H9 (cell line): Measurements from ENCODE around the gene SFXN1. TPM values are rescaled to one million over a fixed set of nuclear protein-coding genes. Genes with fewer than 3 reads are reported as not detected.

Source experiments
- DNase-seq: peaks from one replicate; pipeline ENCODE4 v3.0.0-alpha.2; 2017
- H2AFZ ChIP-seq: one replicate; pipeline ENCODE4 v1.6.1; 2013; ENCODE audit warnings: mild to moderate bottlenecking, low read length, control low read depth, moderate library complexity
- H2AK5ac ChIP-seq: 2 replicates; pipeline ENCODE4 v1.6.1; 2013; ENCODE audit warnings: low read length, control low read depth, mixed read lengths; ENCODE audit not compliant: insufficient read length
- H2BK120ac ChIP-seq: one replicate; pipeline ENCODE4 v1.6.1; 2013; ENCODE audit warnings: low read depth, mild to moderate bottlenecking, low read length, control low read depth, inconsistent platforms; ENCODE audit not compliant: poor library complexity, severe bottlenecking
- H2BK12ac ChIP-seq: 2 replicates; pipeline ENCODE4 v1.6.1; 2013; ENCODE audit warnings: low read length, control low read depth, mixed read lengths, low read depth; ENCODE audit not compliant: insufficient read length
- H2BK15ac ChIP-seq: 2 replicates; pipeline ENCODE4 v1.6.1; 2013; ENCODE audit warnings: low read depth, low read length, control low read depth
- H2BK20ac ChIP-seq: one replicate; pipeline ENCODE4 v1.6.1; 2013; ENCODE audit warnings: low read depth, mild to moderate bottlenecking, low read length, control low read depth, inconsistent platforms; ENCODE audit not compliant: poor library complexity, severe bottlenecking
- H2BK5ac ChIP-seq: 2 replicates; pipeline ENCODE4 v1.6.1; 2013; ENCODE audit warnings: low read length, control low read depth, mixed read lengths; ENCODE audit not compliant: insufficient read length
- H3K14ac ChIP-seq: 2 replicates; pipeline ENCODE4 v1.6.1; 2013; ENCODE audit warnings: low read length, control low read depth; ENCODE audit not compliant: insufficient read depth
- H3K18ac ChIP-seq: 2 replicates; pipeline ENCODE4 v1.6.1; 2013; ENCODE audit warnings: low read depth, mild to moderate bottlenecking, mixed read lengths, low read length, control low read depth; ENCODE audit not compliant: insufficient read length
- H3K23ac ChIP-seq: 2 replicates; pipeline ENCODE4 v1.6.1; 2013; ENCODE audit warnings: low read length, control low read depth, mixed read lengths, low read depth; ENCODE audit not compliant: insufficient read length
- H3K23me2 ChIP-seq: 2 replicates; pipeline ENCODE4 v1.6.1; 2013; ENCODE audit warnings: low read depth, mild to moderate bottlenecking, mixed read lengths, low read length, control low read depth; ENCODE audit not compliant: insufficient read length, poor library complexity, severe bottlenecking
- H3K27ac ChIP-seq: 2 replicates; pipeline ENCODE4 v1.5.1; 2013; ENCODE audit warnings: low read length, control low read depth, mixed read lengths, low read depth; ENCODE audit not compliant: insufficient read length
- H3K27me3 ChIP-seq: 2 replicates; pipeline ENCODE4 v1.6.1; 2013; ENCODE audit warnings: low read length, control low read depth, inconsistent platforms; ENCODE audit not compliant: insufficient read depth
- H3K4ac ChIP-seq: 2 replicates; pipeline ENCODE4 v1.6.1; 2013; ENCODE audit warnings: low read depth, mild to moderate bottlenecking, control low read depth, inconsistent platforms, low read length, moderate library complexity
- H3K4me1 ChIP-seq: 2 replicates; pipeline ENCODE4 v1.6.1; 2013; ENCODE audit warnings: low read length, control low read depth, inconsistent platforms; ENCODE audit not compliant: insufficient read depth
- H3K4me2 ChIP-seq: 2 replicates; pipeline ENCODE4 v1.6.1; 2013; ENCODE audit warnings: low read length, control low read depth, mixed read lengths; ENCODE audit not compliant: insufficient read length, insufficient read depth
- H3K56ac ChIP-seq: 2 replicates; pipeline ENCODE4 v1.6.1; 2013; ENCODE audit warnings: low read depth, mild to moderate bottlenecking, mixed read lengths, low read length, control low read depth; ENCODE audit not compliant: insufficient read length
- H3K79me1 ChIP-seq: 2 replicates; pipeline ENCODE4 v1.6.1; 2013; ENCODE audit warnings: low read depth, mild to moderate bottlenecking, moderate library complexity, low read length, control low read depth, inconsistent platforms; ENCODE audit not compliant: insufficient read depth, poor library complexity, severe bottlenecking
- H3K79me2 ChIP-seq: 2 replicates; pipeline ENCODE4 v1.6.1; 2013; ENCODE audit warnings: low read length, control low read depth, inconsistent platforms; ENCODE audit not compliant: insufficient read depth
- H3K9ac ChIP-seq: 2 replicates; pipeline ENCODE4 v1.6.1; 2013; ENCODE audit warnings: low read length, control low read depth, mixed read lengths; ENCODE audit not compliant: insufficient read length; ENCODE audit errors: extremely low read depth
- H3K9me3 ChIP-seq: one replicate; pipeline ENCODE4 v1.6.1; 2013; ENCODE audit warnings: low read depth, low read length, inconsistent platforms; ENCODE audit not compliant: control insufficient read depth
- H3T11ph ChIP-seq: one replicate; pipeline ENCODE4 v1.6.1; 2013; ENCODE audit warnings: mild to moderate bottlenecking, low read length, control low read depth, inconsistent platforms
- H4K20me1 ChIP-seq: one replicate; pipeline ENCODE4 v1.6.1; 2013; ENCODE audit not compliant: control insufficient read depth, insufficient read length, insufficient read depth
- H4K5ac ChIP-seq: 2 replicates; pipeline ENCODE4 v1.6.1; 2013; ENCODE audit warnings: low read depth, mild to moderate bottlenecking, mixed read lengths, low read length, control low read depth; ENCODE audit not compliant: insufficient read length
- H4K8ac ChIP-seq: replicated peaks from 2 replicates; pipeline ENCODE4 v1.6.1; 2013; ENCODE audit warnings: low read length, control low read depth, mixed read lengths, low read depth; ENCODE audit not compliant: insufficient read length
- H4K91ac ChIP-seq: 2 replicates; pipeline ENCODE4 v1.6.1; 2013; ENCODE audit warnings: low read depth, mild to moderate bottlenecking, moderate library complexity, mixed read lengths, low read length, control low read depth; ENCODE audit not compliant: insufficient read length
- H3K27ac Mint-ChIP-seq, 3 experiments: 2 replicates in 2 of 3; 3 replicates in 1 of 3; pipeline ENCODE4 v1.8.0; 2020 to 2021; ENCODE audit warnings: mixed read lengths in 3 of 3, mild to moderate bottlenecking in 1 of 3, moderate library complexity in 1 of 3
- H3K27me3 Mint-ChIP-seq: 2 replicates; pipeline ENCODE4 v1.8.0; 2021; ENCODE audit warnings: low read depth, mild to moderate bottlenecking, moderate library complexity, mixed read lengths
- H3K36me3 Mint-ChIP-seq, 3 experiments: 2 replicates in 2 of 3; 3 replicates in 1 of 3; pipeline ENCODE4 v1.8.0; 2020 to 2021; ENCODE audit warnings: low read depth in 3 of 3, mixed read lengths in 3 of 3; ENCODE audit not compliant: insufficient read depth in 1 of 3
- H3K4me1 Mint-ChIP-seq, 2 experiments: 2 replicates each; pipeline ENCODE4 v1.8.0; 2020; ENCODE audit warnings: mixed read lengths in 2 of 2
- H3K4me3 Mint-ChIP-seq, 2 experiments: 2 replicates in 1 of 2; 3 replicates in 1 of 2; pipeline ENCODE4 v1.8.0; 2020 to 2021; ENCODE audit warnings: mild to moderate bottlenecking in 2 of 2, mixed read lengths in 2 of 2, moderate library complexity in 1 of 2
- H3K9me3 Mint-ChIP-seq, 2 experiments: 2 replicates in 1 of 2; 3 replicates in 1 of 2; pipeline ENCODE4 v1.8.0; 2020; ENCODE audit warnings: mild to moderate bottlenecking in 2 of 2, mixed read lengths in 2 of 2, moderate library complexity in 1 of 2
- CTCF ChIP-seq: fragments of 200-600 bp; sonication (generic); conservative IDR thresholded peaks from 3 replicates; pipeline ENCODE4 v1.8.0; 2021; ENCODE audit warnings: antibody characterized with exemption, mild to moderate bottlenecking
- total RNA-seq: library from RNA; stranded (reverse); gene quantifications from 2 replicates; pipeline ENCODE4 v1.2.1, GENCODE V29; 2021

Gene SFXN1
- total RNA-seq, 1 experiment from 2014 or later, result 99.2 TPM

- peak overlapping the region; percentile 92 for H3K27ac ChIP-seq
- Mint-ChIP-seq H3K4me3 (peak overlapping the region; percentile 16 to 37; a peak in 1 of 5 replicates), H3K27me3 (peaks cover 3% of the 10 kb centered on the region; the same call in 1 of the 2 replicates), H3K9me3 (no peaks in the 10 kb centered on the region; a peak in 1 of 5 replicates), H3K27ac (peak overlapping the region; percentile 95 to 97 (median 96)), H3K36me3 (peaks cover 0 to 4% (median 0%) of the 10 kb centered on the region in 3 experiments; a peak in 3 of 7 replicates), H3K4me1 (peaks cover 53 to 59% of the 10 kb centered on the region in 2 experiments)
- no peak overlapping the region for H3K4me2 ChIP-seq
- H3K4me1 ChIP-seq, result peaks cover 12% of the 10 kb centered on the region
- peak overlapping the region; percentile 28 for H3K9ac ChIP-seq
- H3K27me3 ChIP-seq, result no peaks in the 10 kb centered on the region
- no peak overlapping the region for H3K14ac ChIP-seq
- H3K79me1 ChIP-seq, result no peaks in the 10 kb centered on the region
- no peak overlapping the region for H4K8ac ChIP-seq
- no peak overlapping the region for H3T11ph ChIP-seq
- H3K23me2 ChIP-seq, result no peaks in the 10 kb centered on the region
- no peaks in the 10 kb centered on the region for H3K79me2 ChIP-seq
- no peak overlapping the region for H4K91ac ChIP-seq
- H3K9me3 ChIP-seq, result no peaks in the 10 kb centered on the region
- no peak overlapping the region for H3K56ac ChIP-seq
- H3K23ac ChIP-seq, result no peak overlapping the region
- TF ChIP-seq CTCF, result no peak
- H2BK15ac ChIP-seq, result no peak overlapping the region
- H2AFZ ChIP-seq, result no peak overlapping the region
- no peak overlapping the region for H4K5ac ChIP-seq
- H2AK5ac ChIP-seq, result no peak overlapping the region
- H2BK12ac ChIP-seq, result no peak overlapping the region
- H2BK120ac ChIP-seq, result peak overlapping the region; percentile 65
- no peak overlapping the region for H2BK5ac ChIP-seq
- H3K4ac ChIP-seq, result no peak overlapping the region; the same call in 1 of the 2 replicates
- peak overlapping the region; percentile 100 for H2BK20ac ChIP-seq
- no peak for DNase-seq
- peak overlapping the region; percentile 52 for H3K18ac ChIP-seq
- H4K20me1 ChIP-seq, result no peaks in the 10 kb centered on the region
Measured at GRCh38 chr5:175547842-175548241, 69.5 kb downstream of the SFXN1 start.
